Endothelial cell of umbilical vein (primary cell): Measurements from ENCODE around the gene M1AP. TPM values are rescaled to one million over a fixed set of nuclear protein-coding genes. Genes with fewer than 3 reads are reported as not detected.

Source experiments
- BruUV-seq: library from RNA; stranded (reverse); fragments of 400-500 nt; replicated peaks from 2 replicates; lab custom pipeline; 2021; lab: Mats Ljungman, UMichigan
- CTCF ChIA-PET: fragments of 300-600, 350-600 bp; sonication (Branson Sonifier 250); formaldehyde crosslinking; loops from one replicate; lab custom pipeline; 2021; ENCODE audit warnings: antibody characterized with exemption, inconsistent platforms; lab: Charles Lee
- POLR2A ChIA-PET: fragments of 300-600, 350-600 bp; sonication (Branson Sonifier 250); formaldehyde crosslinking; loops from one replicate; lab custom pipeline; 2021; ENCODE audit warnings: antibody characterized with exemption, inconsistent platforms; lab: Charles Lee
- DNase-seq: peaks from one replicate; pipeline ENCODE4 v3.0.0-alpha.2; 2011; ENCODE audit warnings: low read depth, low spot score
- FAIRE-seq: peaks from 2 replicates; lab custom pipeline; 2011; peaks lifted over from hg19 to GRCh38; lab: Jason Lieb, UNC
- H2AFZ ChIP-seq: 2 replicates; pipeline ENCODE4 v1.6.0; 2012; ENCODE audit warnings: low read depth, low read length, control low read depth, inconsistent platforms
- H3K27ac ChIP-seq: 2 replicates; pipeline ENCODE4 v1.5.1; 2011; ENCODE audit warnings: low read depth, mild to moderate bottlenecking, control low read depth, low read length, moderate library complexity; ENCODE audit not compliant: insufficient read depth
- H3K27me3 ChIP-seq, 2 experiments: 2 replicates each; pipeline versions ENCODE4 v1.6.0 to v1.6.1; 2011; ENCODE audit warnings: low read length in 2 of 2, mixed read lengths in 1 of 2; ENCODE audit not compliant: control insufficient read depth in 2 of 2, insufficient read depth in 2 of 2
- H3K36me3 ChIP-seq, 2 experiments: 2 replicates in 1 of 2; 3 replicates in 1 of 2; pipeline ENCODE4 v1.5.1; 2011; ENCODE audit warnings: low read length in 2 of 2, mild to moderate bottlenecking in 1 of 2, moderate library complexity in 1 of 2; ENCODE audit not compliant: control insufficient read depth in 2 of 2, insufficient read depth in 2 of 2; ENCODE audit errors: extremely low read depth in 1 of 2
- H3K4me1 ChIP-seq: 3 replicates; pipeline ENCODE4 v1.5.1; 2011; ENCODE audit warnings: mild to moderate bottlenecking, low read length; ENCODE audit not compliant: control insufficient read depth, insufficient read depth; ENCODE audit errors: extremely low read depth
- H3K4me2 ChIP-seq: 2 replicates; pipeline ENCODE4 v1.6.1; 2011; ENCODE audit warnings: low read length, control low read depth, mixed read lengths; ENCODE audit not compliant: insufficient read depth
- H3K4me3 ChIP-seq, 3 experiments: fragments of 200-600 bp in 1 of 3; sonication (generic), shearing (Covaris generic) in 1 of 3; replicated peaks in 1 of 3; 2 replicates each; pipeline ENCODE4 v1.5.1; 2011 to 2016; ENCODE audit warnings: control low read depth in 3 of 3, low read length in 3 of 3, mild to moderate bottlenecking in 2 of 3, inconsistent platforms in 1 of 3, low read depth in 1 of 3, moderate library complexity in 1 of 3; ENCODE audit not compliant: insufficient read depth in 1 of 3
- H3K79me2 ChIP-seq: 2 replicates; pipeline ENCODE4 v1.6.0; 2012; ENCODE audit warnings: low read length, inconsistent platforms; ENCODE audit not compliant: control insufficient read depth, insufficient read depth
- H3K9ac ChIP-seq: replicated peaks from 2 replicates; pipeline ENCODE3; 2011; ENCODE audit warnings: low read length, control low read depth; ENCODE audit not compliant: insufficient read depth; ENCODE audit errors: extremely low read depth
- H3K9me1 ChIP-seq: replicated peaks from 3 replicates; pipeline ENCODE4 v1.6.0; 2011; ENCODE audit warnings: mild to moderate bottlenecking, low read length; ENCODE audit not compliant: control insufficient read depth, insufficient read depth; ENCODE audit errors: extremely low read depth
- H3K9me3 ChIP-seq: replicated peaks from 2 replicates; pipeline ENCODE4 v1.5.1; 2012; ENCODE audit warnings: low read length, inconsistent platforms; ENCODE audit not compliant: control insufficient read depth, insufficient read depth
- H4K20me1 ChIP-seq: replicated peaks from 2 replicates; pipeline ENCODE3; 2011; ENCODE audit warnings: mild to moderate bottlenecking, low read length; ENCODE audit not compliant: control insufficient read depth, insufficient read depth; ENCODE audit errors: extremely low read depth
- CTCF ChIP-seq, 2 donors: IDR thresholded peaks; 1 replicate in 1 of 2; 2 replicates in 1 of 2; pipeline ENCODE4 v1.5.1; 2011; ENCODE audit warnings: low read length in 2 of 2, mild to moderate bottlenecking in 2 of 2, moderate library complexity in 2 of 2, control low read depth in 1 of 2, inconsistent platforms in 1 of 2, low read depth in 1 of 2; ENCODE audit not compliant: insufficient read depth in 1 of 2; ENCODE audit errors: extremely low read depth in 1 of 2
- EZH2 ChIP-seq: IDR thresholded peaks from 2 replicates; pipeline ENCODE4 v1.6.1; 2012; ENCODE audit warnings: borderline replicate concordance, low read depth, mild to moderate bottlenecking, moderate library complexity, low read length, inconsistent platforms; ENCODE audit not compliant: severe bottlenecking
- FOS ChIP-seq: IDR thresholded peaks from 2 replicates; pipeline ENCODE4 v1.6.1; 2011; ENCODE audit warnings: mild to moderate bottlenecking, low read length, moderate library complexity, borderline replicate concordance; ENCODE audit not compliant: insufficient read depth
- JUN ChIP-seq: IDR thresholded peaks from 2 replicates; pipeline ENCODE4 v1.6.1; 2011; ENCODE audit warnings: borderline replicate concordance, low read depth; ENCODE audit not compliant: insufficient read length, insufficient read depth
- MAX ChIP-seq: IDR thresholded peaks from 2 replicates; pipeline ENCODE4 v1.6.1; 2011; ENCODE audit not compliant: insufficient read depth, insufficient read length
- POLR2A ChIP-seq: IDR thresholded peaks from 2 replicates; pipeline ENCODE4 v1.6.1; 2012; ENCODE audit warnings: low read depth, mild to moderate bottlenecking, control low read depth, low read length
- POLR2AphosphoS5 ChIP-seq: IDR thresholded peaks from 2 replicates; pipeline ENCODE4 v1.6.1; 2012; ENCODE audit warnings: low read depth, mild to moderate bottlenecking, control low read depth, low read length, moderate library complexity; ENCODE audit not compliant: insufficient read depth
- dilution Hi-C: fragments of 300-500 bp; cut with MboI; formaldehyde crosslinking; loops from one replicate; pipeline ENCODE4 v1.15.0; 2019; ENCODE audit warnings: low sequenced_read_pairs; ENCODE audit not compliant: extremely low pct_ligation_motif_present
- intact Hi-C: fragments of 100-400 bp; cut with micrococcal nuclease; formaldehyde crosslinking; loops from one replicate; pipeline ENCODE4 v1.10.0; 2022
- polyA plus RNA-seq, 4 experiments: library from polyadenylated mRNA; depleted of rRNA in 3 of 4; stranded (reverse) in 3 of 4; unstranded in 1 of 4; fragments of >200 nt; gene quantifications; 2 replicates each; pipeline versions ENCODE4 v1.2.1 to v1.2.3, GENCODE V29; 2011 to 2012; ENCODE audit warnings: missing spikeins in 1 of 4
- total RNA-seq: library from RNA; stranded (reverse); gene quantifications from 2 replicates; pipeline ENCODE4 v1.2.3, GENCODE V29; 2021

Gene M1AP
- total and polyA plus RNA-seq, 2 donors (not counting 3 experiments of a cell fraction or from before 2014, with no cell fraction given) = 0.04 TPM; not detected in 1

- DNase-seq = no peak
- POLR2A ChIA-PET = no interaction called here
- no peaks in the 10 kb centered on the region for H3K36me3 ChIP-seq
- H3K4me1 ChIP-seq = no peaks in the 10 kb centered on the region
- dilution Hi-C loops (no loop called here), intact Hi-C loops (no loop called here)
- no peaks in the 10 kb centered on the region for H3K9me3 ChIP-seq
- H3K79me2 ChIP-seq = no peaks in the 10 kb centered on the region
- no peaks in the 10 kb centered on the region for H3K9me1 ChIP-seq
- H3K4me3 ChIP-seq = no peak overlapping the region
- no peak for FAIRE-seq
- peaks cover 13 to 16% of the 10 kb centered on the region in 2 experiments for H3K27me3 ChIP-seq
- TF ChIP-seq CTCF (IDR thresholded peaks at IDR 0.05; ENCODE audit: extremely low read depth in 1 of 2, insufficient read depth in 1 of 2, low read depth in 1 of 2, low read length in 2 of 2) (no peak), JUN (no peak), EZH2 (no peak), FOS (no peak), POLR2AphosphoS5 (no peak), MAX (no peak), POLR2A (no peak)
- BruUV-seq = no TSS peak
- H2AFZ ChIP-seq = no peak overlapping the region
- CTCF ChIA-PET = no interaction called here
- no peak overlapping the region for H3K9ac ChIP-seq
- H4K20me1 ChIP-seq = no peaks in the 10 kb centered on the region
- H3K4me2 ChIP-seq = no peak overlapping the region
- H3K27ac ChIP-seq = no peak overlapping the region
Measured at GRCh38 chr2:74538881-74539339, 109.2 kb downstream of the M1AP start.
